ENCODE measurements around the gene TMC6.

DNA sequence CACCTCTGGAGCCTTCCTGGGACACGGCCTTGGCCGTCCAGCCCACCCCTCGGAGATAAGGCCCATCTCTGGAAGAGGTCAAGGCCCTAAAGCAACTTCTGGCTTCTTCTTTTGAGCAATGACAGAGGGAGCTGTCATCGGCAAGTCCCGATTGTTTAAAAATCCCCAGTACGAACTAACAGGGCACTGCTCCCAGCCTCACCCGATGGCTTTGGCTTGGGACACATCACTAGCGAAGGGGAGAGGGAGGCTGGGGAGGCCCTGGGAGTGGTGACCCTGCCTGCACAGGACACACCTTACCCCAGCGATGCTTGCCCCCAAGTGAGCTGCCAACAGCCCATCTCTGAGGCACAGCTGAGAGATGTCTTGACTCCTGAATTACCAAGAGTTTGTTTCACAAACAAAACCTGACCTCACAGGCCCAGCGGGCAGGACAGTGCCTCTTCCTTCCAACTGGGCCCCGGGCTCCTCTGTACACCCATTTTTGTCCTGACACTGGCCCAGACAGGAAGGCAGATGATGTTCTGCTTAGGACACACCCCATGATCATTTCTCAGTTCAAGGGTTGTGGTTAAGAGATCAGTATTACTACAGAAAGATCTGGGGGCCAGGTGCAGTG, 44.7 kb upstream of the TMC6 start:
- TF ChIP-seq EZH2 (IDR thresholded peaks at IDR 0.05) (no peak), POLR2AphosphoS5 (IDR thresholded peaks at IDR 0.05; ENCODE audit: borderline replicate concordance, low read depth, low read length) (no peak), FOXP2 (optimal IDR thresholded peaks at IDR 0.05; ENCODE audit: control extremely low read depth, extremely low read length, insufficient read depth) (no peak)
